H9 (cell line): ENCODE data around the gene MERTK. TPM values are rescaled to one million over a fixed set of nuclear protein-coding genes. Genes with fewer than 3 reads are reported as not detected.

Source experiments
- DNase-seq: peaks from one replicate; pipeline ENCODE4 v3.0.0-alpha.2; 2017
- H2AFZ ChIP-seq: one replicate; pipeline ENCODE4 v1.6.1; 2013; ENCODE audit warnings: mild to moderate bottlenecking, low read length, control low read depth, moderate library complexity
- H2AK5ac ChIP-seq: 2 replicates; pipeline ENCODE4 v1.6.1; 2013; ENCODE audit warnings: low read length, control low read depth, mixed read lengths; ENCODE audit not compliant: insufficient read length
- H2BK120ac ChIP-seq: one replicate; pipeline ENCODE4 v1.6.1; 2013; ENCODE audit warnings: low read depth, mild to moderate bottlenecking, low read length, control low read depth, inconsistent platforms; ENCODE audit not compliant: poor library complexity, severe bottlenecking
- H2BK12ac ChIP-seq: 2 replicates; pipeline ENCODE4 v1.6.1; 2013; ENCODE audit warnings: low read length, control low read depth, mixed read lengths, low read depth; ENCODE audit not compliant: insufficient read length
- H2BK15ac ChIP-seq: 2 replicates; pipeline ENCODE4 v1.6.1; 2013; ENCODE audit warnings: low read depth, low read length, control low read depth
- H2BK20ac ChIP-seq: one replicate; pipeline ENCODE4 v1.6.1; 2013; ENCODE audit warnings: low read depth, mild to moderate bottlenecking, low read length, control low read depth, inconsistent platforms; ENCODE audit not compliant: poor library complexity, severe bottlenecking
- H2BK5ac ChIP-seq: 2 replicates; pipeline ENCODE4 v1.6.1; 2013; ENCODE audit warnings: low read length, control low read depth, mixed read lengths; ENCODE audit not compliant: insufficient read length
- H3K14ac ChIP-seq: 2 replicates; pipeline ENCODE4 v1.6.1; 2013; ENCODE audit warnings: low read length, control low read depth; ENCODE audit not compliant: insufficient read depth
- H3K18ac ChIP-seq: 2 replicates; pipeline ENCODE4 v1.6.1; 2013; ENCODE audit warnings: low read depth, mild to moderate bottlenecking, mixed read lengths, low read length, control low read depth; ENCODE audit not compliant: insufficient read length
- H3K23ac ChIP-seq: 2 replicates; pipeline ENCODE4 v1.6.1; 2013; ENCODE audit warnings: low read length, control low read depth, mixed read lengths, low read depth; ENCODE audit not compliant: insufficient read length
- H3K23me2 ChIP-seq: 2 replicates; pipeline ENCODE4 v1.6.1; 2013; ENCODE audit warnings: low read depth, mild to moderate bottlenecking, mixed read lengths, low read length, control low read depth; ENCODE audit not compliant: insufficient read length, poor library complexity, severe bottlenecking
- H3K27ac ChIP-seq: 2 replicates; pipeline ENCODE4 v1.5.1; 2013; ENCODE audit warnings: low read length, control low read depth, mixed read lengths, low read depth; ENCODE audit not compliant: insufficient read length
- H3K27me3 ChIP-seq: 2 replicates; pipeline ENCODE4 v1.6.1; 2013; ENCODE audit warnings: low read length, control low read depth, inconsistent platforms; ENCODE audit not compliant: insufficient read depth
- H3K4ac ChIP-seq: 2 replicates; pipeline ENCODE4 v1.6.1; 2013; ENCODE audit warnings: low read depth, mild to moderate bottlenecking, control low read depth, inconsistent platforms, low read length, moderate library complexity
- H3K4me1 ChIP-seq: 2 replicates; pipeline ENCODE4 v1.6.1; 2013; ENCODE audit warnings: low read length, control low read depth, inconsistent platforms; ENCODE audit not compliant: insufficient read depth
- H3K4me2 ChIP-seq: 2 replicates; pipeline ENCODE4 v1.6.1; 2013; ENCODE audit warnings: low read length, control low read depth, mixed read lengths; ENCODE audit not compliant: insufficient read length, insufficient read depth
- H3K56ac ChIP-seq: 2 replicates; pipeline ENCODE4 v1.6.1; 2013; ENCODE audit warnings: low read depth, mild to moderate bottlenecking, mixed read lengths, low read length, control low read depth; ENCODE audit not compliant: insufficient read length
- H3K79me1 ChIP-seq: 2 replicates; pipeline ENCODE4 v1.6.1; 2013; ENCODE audit warnings: low read depth, mild to moderate bottlenecking, moderate library complexity, low read length, control low read depth, inconsistent platforms; ENCODE audit not compliant: insufficient read depth, poor library complexity, severe bottlenecking
- H3K79me2 ChIP-seq: 2 replicates; pipeline ENCODE4 v1.6.1; 2013; ENCODE audit warnings: low read length, control low read depth, inconsistent platforms; ENCODE audit not compliant: insufficient read depth
- H3K9ac ChIP-seq: 2 replicates; pipeline ENCODE4 v1.6.1; 2013; ENCODE audit warnings: low read length, control low read depth, mixed read lengths; ENCODE audit not compliant: insufficient read length; ENCODE audit errors: extremely low read depth
- H3K9me3 ChIP-seq: one replicate; pipeline ENCODE4 v1.6.1; 2013; ENCODE audit warnings: low read depth, low read length, inconsistent platforms; ENCODE audit not compliant: control insufficient read depth
- H3T11ph ChIP-seq: one replicate; pipeline ENCODE4 v1.6.1; 2013; ENCODE audit warnings: mild to moderate bottlenecking, low read length, control low read depth, inconsistent platforms
- H4K20me1 ChIP-seq: one replicate; pipeline ENCODE4 v1.6.1; 2013; ENCODE audit not compliant: control insufficient read depth, insufficient read length, insufficient read depth
- H4K5ac ChIP-seq: 2 replicates; pipeline ENCODE4 v1.6.1; 2013; ENCODE audit warnings: low read depth, mild to moderate bottlenecking, mixed read lengths, low read length, control low read depth; ENCODE audit not compliant: insufficient read length
- H4K8ac ChIP-seq: replicated peaks from 2 replicates; pipeline ENCODE4 v1.6.1; 2013; ENCODE audit warnings: low read length, control low read depth, mixed read lengths, low read depth; ENCODE audit not compliant: insufficient read length
- H4K91ac ChIP-seq: 2 replicates; pipeline ENCODE4 v1.6.1; 2013; ENCODE audit warnings: low read depth, mild to moderate bottlenecking, moderate library complexity, mixed read lengths, low read length, control low read depth; ENCODE audit not compliant: insufficient read length
- H3K27ac Mint-ChIP-seq, 3 experiments: 2 replicates in 2 of 3; 3 replicates in 1 of 3; pipeline ENCODE4 v1.8.0; 2020 to 2021; ENCODE audit warnings: mixed read lengths in 3 of 3, mild to moderate bottlenecking in 1 of 3, moderate library complexity in 1 of 3
- H3K27me3 Mint-ChIP-seq: 2 replicates; pipeline ENCODE4 v1.8.0; 2021; ENCODE audit warnings: low read depth, mild to moderate bottlenecking, moderate library complexity, mixed read lengths
- H3K36me3 Mint-ChIP-seq, 3 experiments: 2 replicates in 2 of 3; 3 replicates in 1 of 3; pipeline ENCODE4 v1.8.0; 2020 to 2021; ENCODE audit warnings: low read depth in 3 of 3, mixed read lengths in 3 of 3; ENCODE audit not compliant: insufficient read depth in 1 of 3
- H3K4me1 Mint-ChIP-seq, 2 experiments: 2 replicates each; pipeline ENCODE4 v1.8.0; 2020; ENCODE audit warnings: mixed read lengths in 2 of 2
- H3K4me3 Mint-ChIP-seq, 2 experiments: 2 replicates in 1 of 2; 3 replicates in 1 of 2; pipeline ENCODE4 v1.8.0; 2020 to 2021; ENCODE audit warnings: mild to moderate bottlenecking in 2 of 2, mixed read lengths in 2 of 2, moderate library complexity in 1 of 2
- H3K9me3 Mint-ChIP-seq, 2 experiments: 2 replicates in 1 of 2; 3 replicates in 1 of 2; pipeline ENCODE4 v1.8.0; 2020; ENCODE audit warnings: mild to moderate bottlenecking in 2 of 2, mixed read lengths in 2 of 2, moderate library complexity in 1 of 2
- WGBS: extraction: QIAGEN DNeasy Blood & Tissue Kit; methylation state at CpG from one replicate; pipeline ENCODE4 v1.1.7; 2013; ENCODE audit warnings: missing lambda C conversion rate, low lambda C conversion rate, mixed read lengths; ENCODE audit not compliant: insufficient read length; ENCODE audit errors: extremely low coverage; 5-methylcytosine and 5-hydroxymethylcytosine counted together
- total RNA-seq: library from RNA; stranded (reverse); gene quantifications from 2 replicates; pipeline ENCODE4 v1.2.1, GENCODE V29; 2021
- TF ChIP-seq, protein P1 (sequence below): fragments of 200-600 bp; sonication (generic); conservative IDR thresholded peaks from 3 replicates; pipeline ENCODE4 v1.8.0; 2021; ENCODE audit warnings: antibody characterized with exemption, mild to moderate bottlenecking

The MERTK gene
- total RNA-seq, 1 experiment from 2014 or later = 4.8 TPM

DNA sequence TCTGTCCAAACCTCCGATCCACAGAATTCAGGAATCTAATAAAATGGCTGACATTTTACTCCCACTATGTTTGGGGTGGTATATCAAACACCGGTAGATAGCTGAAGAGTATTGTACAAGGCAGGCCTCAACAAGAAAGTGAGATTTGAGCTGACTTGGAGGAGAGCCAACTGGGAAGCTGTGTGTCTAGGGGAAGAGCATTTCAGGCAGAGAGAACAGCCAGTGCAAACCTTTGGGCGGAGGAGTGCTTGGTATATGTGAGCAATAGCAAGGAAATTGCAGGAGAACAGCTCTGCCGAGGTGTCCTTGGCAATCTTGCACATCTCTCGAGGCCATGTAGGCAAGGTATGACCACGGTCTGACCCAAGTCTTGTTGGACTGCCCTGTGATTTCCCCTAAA lies 1.8 kb upstream of the MERTK start:
- Histone ChIP-seq H3K18ac (no peak overlapping the region), H4K91ac (no peak overlapping the region), H3K56ac (no peak overlapping the region), H3K23ac (no peak overlapping the region), H3K4ac (no peak overlapping the region), H3T11ph (no peak overlapping the region), H2AK5ac (no peak overlapping the region), H3K9me3 (no peaks in the 10 kb centered on the region), H2BK15ac (no peak overlapping the region), H4K8ac (no peak overlapping the region), H3K4me2 (no peak overlapping the region), H3K27me3 (peaks cover 4% of the 10 kb centered on the region; the same call in 1 of the 2 replicates), H3K9ac (no peak overlapping the region), H3K79me1 (no peaks in the 10 kb centered on the region), H2BK20ac (no peak overlapping the region), H3K23me2 (peaks cover 6% of the 10 kb centered on the region), H2BK12ac (no peak overlapping the region), H2BK120ac (no peak overlapping the region), H3K79me2 (no peaks in the 10 kb centered on the region), H3K27ac (no peak overlapping the region), H4K5ac (no peak overlapping the region), H2BK5ac (no peak overlapping the region), H3K4me1 (no peaks in the 10 kb centered on the region), H4K20me1 (no peaks in the 10 kb centered on the region), H2AFZ (no peak overlapping the region), H3K14ac (no peak overlapping the region)
- Mint-ChIP-seq H3K36me3 (no peaks in the 10 kb centered on the region; a peak in 1 of 7 replicates), H3K9me3 (no peaks in the 10 kb centered on the region), H3K27ac (no peak overlapping the region), H3K27me3 (peaks cover 48% of the 10 kb centered on the region), H3K4me1 (peaks cover 16 to 19% of the 10 kb centered on the region in 2 experiments), H3K4me3 (0 out of 5 replicates have a peak overlapping the region, but pooled peaks of 1 of the 2 experiments have one; percentile 7)
- TF ChIP-seq, protein P1, sequence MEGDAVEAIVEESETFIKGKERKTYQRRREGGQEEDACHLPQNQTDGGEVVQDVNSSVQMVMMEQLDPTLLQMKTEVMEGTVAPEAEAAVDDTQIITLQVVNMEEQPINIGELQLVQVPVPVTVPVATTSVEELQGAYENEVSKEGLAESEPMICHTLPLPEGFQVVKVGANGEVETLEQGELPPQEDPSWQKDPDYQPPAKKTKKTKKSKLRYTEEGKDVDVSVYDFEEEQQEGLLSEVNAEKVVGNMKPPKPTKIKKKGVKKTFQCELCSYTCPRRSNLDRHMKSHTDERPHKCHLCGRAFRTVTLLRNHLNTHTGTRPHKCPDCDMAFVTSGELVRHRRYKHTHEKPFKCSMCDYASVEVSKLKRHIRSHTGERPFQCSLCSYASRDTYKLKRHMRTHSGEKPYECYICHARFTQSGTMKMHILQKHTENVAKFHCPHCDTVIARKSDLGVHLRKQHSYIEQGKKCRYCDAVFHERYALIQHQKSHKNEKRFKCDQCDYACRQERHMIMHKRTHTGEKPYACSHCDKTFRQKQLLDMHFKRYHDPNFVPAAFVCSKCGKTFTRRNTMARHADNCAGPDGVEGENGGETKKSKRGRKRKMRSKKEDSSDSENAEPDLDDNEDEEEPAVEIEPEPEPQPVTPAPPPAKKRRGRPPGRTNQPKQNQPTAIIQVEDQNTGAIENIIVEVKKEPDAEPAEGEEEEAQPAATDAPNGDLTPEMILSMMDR = no peak
- no CpG with 5 or more reads among the region's 6 CpGs for WGBS
- DNase-seq = no peak
